K562 (cell line): ENCODE results near the gene FRMD3. TPM values are rescaled to one million over a fixed set of nuclear protein-coding genes. Genes with fewer than 3 reads are reported as not detected.

ENCODE experiments used
- ATAC-seq: fragments of 200-7000 bp; cut with Tn5 transposase; 3 replicates; pipeline ENCODE4 v1.9.1; 2020; ENCODE audit warnings: moderate library complexity
- BruUV-seq: library from RNA; stranded (reverse); fragments of 400-500 nt; replicated peaks from 2 replicates; lab custom pipeline; 2021; lab: Mats Ljungman, UMichigan
- CTCF ChIA-PET: fragments of 300-600 bp; formaldehyde crosslinking; extraction: SDS; loops from one replicate; lab custom pipeline; 2021; ENCODE audit warnings: low intra/inter-chr PET ratio; lab: Yijun Ruan, JAX
- POLR2A ChIA-PET: fragments of 300-600, 350-650 bp; sonication (Branson Sonifier 250); formaldehyde crosslinking; extraction: SDS; loops from one replicate; lab custom pipeline; 2021; ENCODE audit warnings: antibody characterized with exemption, inconsistent platforms; lab: Yijun Ruan, JAX
- DNase-seq, 4 experiments: peaks; one replicate each; pipeline versions ENCODE4 v3.0.0 to v3.0.0-alpha.2; 2011 to 2018; ENCODE audit warnings: low spot score in 3 of 4, mixed read lengths in 3 of 4; ENCODE audit errors: extremely low read depth in 1 of 4
- FAIRE-seq: peaks from 2 replicates; lab custom pipeline; 2011; peaks lifted over from hg19 to GRCh38; lab: Jason Lieb, UNC
- H2AFZ ChIP-seq: 2 replicates; pipeline ENCODE4 v1.6.0; 2011; ENCODE audit warnings: low read depth, low read length, control low read depth, inconsistent platforms
- H3K27ac ChIP-seq: fragments of 200-600 bp; 3 replicates; pipeline ENCODE4 v1.8.0; 2011; ENCODE audit warnings: low read depth, mild to moderate bottlenecking, control low read depth, inconsistent platforms, low read length, moderate library complexity, mixed read lengths; ENCODE audit errors: extremely low read depth
- H3K27me3 ChIP-seq, 2 experiments: fragments of 300-600 bp in 1 of 2; 2 replicates in 1 of 2; 3 replicates in 1 of 2; pipeline versions ENCODE4 v1.6.0 to v1.8.0; 2011; ENCODE audit warnings: inconsistent platforms in 2 of 2, low read length in 2 of 2, mild to moderate bottlenecking in 1 of 2, mixed read lengths in 1 of 2, moderate library complexity in 1 of 2; ENCODE audit not compliant: control insufficient read depth in 2 of 2, insufficient read depth in 2 of 2
- H3K36me3 ChIP-seq: fragments of 300-600 bp; 3 replicates; pipeline ENCODE4 v1.8.0; 2011; ENCODE audit warnings: mild to moderate bottlenecking, low read length, inconsistent platforms; ENCODE audit not compliant: control insufficient read depth, insufficient read depth
- H3K4me1 ChIP-seq, 2 experiments: fragments of 200-600 bp in 1 of 2; replicated peaks in 1 of 2; 2 replicates in 1 of 2; 3 replicates in 1 of 2; pipeline versions ENCODE4 v1.5.1 to v1.8.0; 2011; ENCODE audit warnings: inconsistent platforms in 2 of 2, low read length in 2 of 2, mild to moderate bottlenecking in 1 of 2, mixed read lengths in 1 of 2, moderate library complexity in 1 of 2; ENCODE audit not compliant: control insufficient read depth in 2 of 2, insufficient read depth in 2 of 2
- H3K4me2 ChIP-seq: 2 replicates; pipeline ENCODE4 v1.6.1; 2011; ENCODE audit warnings: low read length, control low read depth, inconsistent platforms, mixed read lengths; ENCODE audit not compliant: insufficient read depth
- H3K4me3 ChIP-seq: fragments of 200-600 bp; sonication (generic), shearing (Covaris generic); 2 replicates; pipeline ENCODE4 v1.5.1; 2016; ENCODE audit warnings: control low read depth, inconsistent platforms
- H3K79me2 ChIP-seq: fragments of 200-600 bp; 3 replicates; pipeline ENCODE4 v1.8.0; 2011; ENCODE audit warnings: low read length, inconsistent platforms; ENCODE audit not compliant: control insufficient read depth, insufficient read depth
- H3K9ac ChIP-seq, 2 experiments: 2 replicates each; pipeline versions ENCODE4 v1.6.0 to v1.6.1; 2011; ENCODE audit warnings: low read depth in 2 of 2, low read length in 2 of 2, control low read depth in 1 of 2, inconsistent platforms in 1 of 2, mild to moderate bottlenecking in 1 of 2, mixed read lengths in 1 of 2; ENCODE audit not compliant: insufficient read depth in 1 of 2
- H3K9me1 ChIP-seq: one replicate; pipeline ENCODE4 v1.6.0; 2011; ENCODE audit warnings: inconsistent platforms, mild to moderate bottlenecking, low read length, moderate library complexity; ENCODE audit not compliant: control insufficient read depth, insufficient read depth
- H3K9me3 ChIP-seq: replicated peaks from 2 replicates; pipeline ENCODE4 v1.5.1; 2011; ENCODE audit warnings: low read depth, low read length, inconsistent platforms; ENCODE audit not compliant: control insufficient read depth, insufficient read depth
- H4K20me1 ChIP-seq: replicated peaks from 2 replicates; pipeline ENCODE4 v1.6.1; 2011; ENCODE audit warnings: low read length, inconsistent platforms, mixed read lengths; ENCODE audit not compliant: control insufficient read depth, insufficient read depth
- GTF2A2 ChIP-seq: IDR thresholded peaks from 2 replicates; pipeline ENCODE4 v1.6.1; 2016; ENCODE audit warnings: mild to moderate bottlenecking, missing genetic modification characterization, missing compliant biosample characterization
- HMBOX1 ChIP-seq: sonication (generic); IDR thresholded peaks from 2 replicates; pipeline ENCODE4 v1.6.1; 2016
- MEIS2 ChIP-seq: fragments of 450-650 bp; IDR thresholded peaks from 2 replicates; pipeline ENCODE4 v1.6.1; 2014; ENCODE audit warnings: mild to moderate bottlenecking; ENCODE audit not compliant: partially characterized antibody
- RFX5 ChIP-seq: IDR thresholded peaks from 2 replicates; pipeline ENCODE4 v1.6.1; 2011; ENCODE audit warnings: low read depth, mild to moderate bottlenecking, improper control_type of control experiment, low read length
- ZFPM2 ChIP-seq: fragments of 250-450 bp; sonication (Bioruptor Pico); IDR thresholded peaks from 2 replicates; pipeline ENCODE4 v1.5.1; 2022; ENCODE audit warnings: mild to moderate bottlenecking
- ZNF766 ChIP-seq: fragments of 200-800 bp; sonication (Bioruptor generic); conservative IDR thresholded peaks from 2 replicates; pipeline ENCODE4 v1.6.1; 2016; ENCODE audit warnings: missing genetic modification characterization, missing compliant biosample characterization
- WGBS: fragments of 100-300 bp; shearing (Covaris generic); methylation state at CpG from one replicate; pipeline ENCODE4 v1.1.6; 2016; ENCODE audit warnings: low coverage, mixed read lengths; ENCODE audit not compliant: insufficient coverage; ENCODE audit errors: missing lambda C conversion rate; 5-methylcytosine and 5-hydroxymethylcytosine counted together
- in situ Hi-C: fragments of 300-500 bp; cut with MboI; formaldehyde crosslinking; loops from 4 replicates; pipeline ENCODE4 v1.15.0; 2018; ENCODE audit warnings: inconsistent platforms, mixed read lengths
- intact Hi-C: fragments of 100-400 bp; cut with micrococcal nuclease; formaldehyde crosslinking; loops from 2 replicates; pipeline ENCODE4 v1.14.2; 2022
- polyA plus RNA-seq, 8 experiments: library from polyadenylated mRNA; depleted of rRNA in 4 of 8; stranded (reverse) in 5 of 8; unstranded in 3 of 8; fragments of >200 nt; fragmentation: Nextera tagmentation in 2 of 8; fragmentation: Illumina TruSeq in 1 of 8; extraction: Ambion mirVana in 2 of 8; extraction: Trizol in 1 of 8; gene quantifications; 2 replicates each; pipeline versions ENCODE4 v1.2.1 to v1.2.3, GENCODE V29; 2011 to 2014; ENCODE audit warnings: inconsistent platforms in 1 of 8, missing spikeins in 1 of 8
- total RNA-seq, 7 experiments: library from RNA; depleted of rRNA in 6 of 7; stranded (reverse); fragments of >200 nt in 6 of 7; fragmentation: Illumina TruSeq in 2 of 7; extraction: Trizol in 2 of 7; gene quantifications; 2 replicates each; pipeline versions ENCODE4 v1.2.1 to v1.2.3, GENCODE V29; 2011 to 2021; ENCODE audit warnings: low replicate concordance in 1 of 7

Gene FRMD3
- total and polyA plus RNA-seq, 9 of the 15 experiments (the other 6 are each of a cell fraction or from before 2014, with no cell fraction given): 0.09 to 0.51 (median 0.21) TPM

GRCh38 chr9:83220730-83221129, 317.5 kb downstream of the FRMD3 start:
- Histone ChIP-seq H3K9me1 (no peaks in the 10 kb centered on the region), H3K4me3 (no peak overlapping the region), H3K27ac (no peak overlapping the region), H3K4me2 (no peak overlapping the region), H3K79me2 (no peaks in the 10 kb centered on the region), H3K4me1 (peaks cover 0 to 4% of the 10 kb centered on the region in 2 experiments; a peak in 2 of 5 replicates), H2AFZ (no peak overlapping the region), H3K9ac (no peak overlapping the region), H4K20me1 (no peaks in the 10 kb centered on the region), H3K9me3 (no peaks in the 10 kb centered on the region), H3K36me3 (no peaks in the 10 kb centered on the region), H3K27me3 (no peaks in the 10 kb centered on the region)
- whole genome bisulfite sequencing: 0% methylated on average over 3 of the region's 3 CpGs
- TF ChIP-seq HMBOX1: peak; percentile 53
- no peak for TF ChIP-seq MEIS2
- no peak for TF ChIP-seq ZFPM2 (CRISPR knock-in tag)
- TF ChIP-seq GTF2A2 (tag): no peak
- no peak for TF ChIP-seq ZNF766 (CRISPR knock-in tag)
- no peak for TF ChIP-seq RFX5
- no peak for FAIRE-seq
- POLR2A ChIA-PET: no interaction called here
- no peak for ATAC-seq
- CTCF ChIA-PET: no interaction called here
- BruUV-seq: no TSS peak
- DNase-seq: no peak
- in situ Hi-C loops (no loop called here), intact Hi-C loops (no loop called here)
